Activated CD4-positive, CD25-positive, alpha-beta regulatory T cell (primary cell): ENCODE measurements around the gene DNAL4.

ENCODE experiments used
- DNase-seq, 4 experiments: peaks; one replicate each; lab custom pipeline; 2025; lab: John Stamatoyannopoulos, UW

DNAL4 gene

GRCh38 chr22:38786631-38787030 lies 7.3 kb downstream of the DNAL4 start:
- DNase-seq, result no peak

- no peak for DNase-seq
Observed at GRCh38 chr22:38784856-38785255, 9.1 kb downstream of the DNAL4 start.

GRCh38 chr22:38784035-38784434 lies 9.9 kb downstream of the DNAL4 start:
- no peak for DNase-seq

- no peak for DNase-seq
Observed at GRCh38 chr22:38783095-38783615, 10.8 kb downstream of the DNAL4 start.

- no peak for DNase-seq
Observed at GRCh38 chr22:38782402-38783094, 11.4 kb downstream of the DNAL4 start.

GRCh38 chr22:38781033-38781432 lies 12.9 kb downstream of the DNAL4 start:
- DNase-seq, result no peak

- no peak for DNase-seq
Observed at GRCh38 chr22:38777087-38777671, 16.8 kb downstream of the DNAL4 start.

- no peak for DNase-seq
Observed at GRCh38 chr22:38776086-38776485, 17.9 kb downstream of the DNAL4 start.

GRCh38 chr22:38775656-38776055 lies 18.3 kb downstream of the DNAL4 start:
- DNase-seq, result no peak

- DNase-seq, result no peak
Observed at GRCh38 chr22:38774496-38775166, 19.3 kb downstream of the DNAL4 start.

GRCh38 chr22:38773363-38773946 lies 20.5 kb downstream of the DNAL4 start:
- no peak for DNase-seq

- no peak for DNase-seq
Observed at GRCh38 chr22:38772623-38772873, 21.4 kb downstream of the DNAL4 start.

GRCh38 chr22:38770257-38770949 lies 23.5 kb downstream of the DNAL4 start:
- DNase-seq, result no peak

GRCh38 chr22:38768036-38768435 lies 25.9 kb downstream of the DNAL4 start:
- DNase-seq, result no peak

GRCh38 chr22:38767313-38767712 lies 26.6 kb downstream of the DNAL4 start:
- DNase-seq, result no peak

- peak in 1 of 4 experiments; percentile 8 for DNase-seq
Observed at GRCh38 chr22:38766076-38766777, 27.7 kb downstream of the DNAL4 start.

- no peak for DNase-seq
Observed at GRCh38 chr22:38762551-38762983, 31.4 kb downstream of the DNAL4 start.

- no peak for DNase-seq
Observed at GRCh38 chr22:38761202-38762162, 32.5 kb downstream of the DNAL4 start.

- DNase-seq, result no peak
Observed at GRCh38 chr22:38760477-38761201, 33.3 kb downstream of the DNAL4 start.

- no peak for DNase-seq
Observed at GRCh38 chr22:38759005-38759404, 34.9 kb downstream of the DNAL4 start.
